Fibroblast of skin of abdomen (primary cell): Measurements from ENCODE around the gene ABCC6.
A peak's percentile ranks its signal among the peaks of the same experiment; 100 is the strongest.
"Not testable (repeated sequence)": the region's sequence is repeated elsewhere in the genome, so short reads cannot be mapped to it uniquely, and the experiment has no call there.

Source experiments
- DNase-seq: peaks from one replicate; pipeline ENCODE4 v3.0.0-alpha.2; 2013

Gene ABCC6

DNA sequence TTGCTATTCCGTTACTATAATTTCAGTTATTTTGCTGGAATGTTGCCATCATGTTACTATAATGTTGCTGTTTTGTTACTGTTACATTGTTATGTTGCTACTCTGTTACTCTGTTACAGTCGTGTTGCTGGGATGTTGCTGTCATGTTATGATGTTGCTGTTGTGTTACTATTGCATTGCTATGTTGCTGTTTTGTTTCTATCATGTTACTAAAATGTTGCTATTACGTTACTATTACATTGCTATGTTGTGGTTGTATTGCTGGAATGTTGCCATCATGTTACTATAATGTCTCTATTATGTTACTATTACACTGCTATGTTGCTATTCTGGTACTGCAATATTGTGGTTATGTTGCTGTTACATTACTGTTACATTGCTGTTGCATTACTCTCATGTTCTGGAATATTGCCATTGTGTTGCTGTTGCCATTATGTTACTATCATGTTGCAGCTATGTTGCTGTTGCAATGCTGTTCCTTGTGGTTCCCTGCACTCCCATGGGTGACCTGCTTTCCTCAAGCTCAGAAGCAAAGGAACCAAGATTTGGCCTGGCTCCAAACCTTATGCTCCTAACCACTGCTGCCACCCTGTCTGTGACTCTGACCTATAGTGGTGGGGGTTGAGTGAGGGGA lies 64.4 kb downstream of the ABCC6 start:
- no peak for DNase-seq

DNA sequence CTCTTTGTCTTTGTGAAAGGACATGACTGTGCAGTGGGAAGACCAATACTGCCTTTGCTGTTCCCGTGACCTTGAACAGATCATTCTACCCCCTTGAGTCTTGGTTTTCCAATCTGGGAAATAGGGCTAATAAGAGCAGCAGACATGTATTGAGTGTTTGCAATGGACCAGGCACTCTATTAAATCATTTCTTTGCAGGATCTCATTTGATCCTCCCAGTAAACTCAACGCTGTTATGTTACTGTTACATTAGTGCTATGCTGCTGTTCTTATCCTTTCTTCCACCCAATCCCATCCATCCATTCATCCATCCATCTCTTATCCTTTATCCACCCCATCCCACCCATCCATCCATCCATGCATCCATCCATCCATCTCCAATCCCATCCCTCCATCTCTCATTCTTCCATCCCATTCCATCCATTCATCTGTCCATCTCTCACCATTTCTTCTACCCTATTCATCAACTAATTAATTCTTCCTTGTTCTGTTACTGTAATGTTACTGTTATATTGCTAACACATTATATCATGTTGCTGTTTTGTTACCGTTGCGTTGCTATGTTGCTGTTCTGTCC lies 65.1 kb downstream of the ABCC6 start:
- DNase-seq: no peak

DNA sequence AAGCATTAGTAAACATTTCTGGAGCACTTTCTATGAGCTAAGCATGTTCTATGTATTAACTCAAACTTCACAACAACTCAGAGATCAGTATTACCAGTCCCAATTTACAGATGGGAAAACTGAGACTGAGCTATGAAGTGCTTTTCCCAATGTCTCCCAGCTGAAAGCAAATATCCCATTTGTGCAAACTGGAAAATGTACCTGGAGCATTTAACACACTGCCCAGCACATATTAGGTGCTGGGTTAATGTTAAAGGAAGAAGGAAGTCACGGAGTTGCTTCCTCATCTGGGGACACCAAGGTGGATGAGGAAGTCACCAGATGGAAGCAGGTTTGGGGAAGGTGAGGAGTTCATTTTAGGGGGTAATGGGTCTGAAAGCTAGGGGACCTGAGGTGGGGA lies 66.1 kb downstream of the ABCC6 start:
- DNase-seq: no peak

DNA sequence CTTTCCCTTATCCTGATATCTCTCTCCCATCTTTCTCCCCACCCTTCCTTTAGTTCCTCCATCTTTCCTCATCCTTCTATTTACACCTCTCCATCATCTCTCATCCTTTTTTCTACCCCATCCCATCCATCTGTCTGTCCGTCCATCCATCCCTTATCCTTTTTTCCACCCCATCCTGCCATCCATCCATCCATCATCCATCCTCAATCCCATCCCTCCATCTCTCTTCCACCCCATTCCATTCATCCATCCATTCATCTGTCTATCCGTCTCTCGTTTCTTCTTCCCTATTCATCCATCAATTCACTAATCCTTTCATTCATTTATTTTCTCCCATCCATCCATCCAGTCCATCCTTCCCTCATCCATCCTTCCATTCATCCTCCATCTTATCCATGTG lies 68.1 kb downstream of the ABCC6 start:
- DNase-seq: no peak

DNA sequence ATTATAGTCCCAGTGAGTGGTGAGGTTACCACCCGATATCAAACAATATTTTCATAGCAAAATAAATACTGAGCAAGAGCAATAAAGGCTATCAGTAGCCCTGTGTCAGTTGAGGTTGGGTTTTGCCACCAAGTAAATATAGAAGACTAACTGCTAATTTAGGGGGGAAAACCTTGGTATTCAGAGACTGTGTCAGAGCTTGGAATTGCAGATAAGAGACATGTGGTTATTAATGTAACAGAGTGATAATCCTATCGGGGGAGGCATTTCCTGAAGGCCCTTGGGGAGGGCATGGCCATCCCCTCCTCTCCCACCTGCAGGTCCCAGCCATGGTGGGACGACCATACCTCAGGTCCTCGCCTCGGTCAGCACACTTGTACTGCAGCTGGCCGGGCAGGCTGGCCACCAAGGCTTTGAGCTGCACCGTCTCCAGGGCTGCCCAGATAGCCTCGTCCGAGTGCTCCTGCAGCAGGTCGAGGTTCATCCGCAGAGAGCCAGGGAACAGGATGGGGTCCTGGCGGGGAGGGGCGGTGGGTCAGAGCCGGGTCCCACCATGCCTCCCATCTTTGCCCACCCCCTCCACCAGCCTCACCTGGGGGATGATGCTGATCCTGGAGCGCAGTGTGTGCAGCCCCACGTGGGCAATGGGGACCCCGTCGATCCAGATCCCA lies 68.9 kb downstream of the ABCC6 start:
- DNase-seq: no peak

DNA sequence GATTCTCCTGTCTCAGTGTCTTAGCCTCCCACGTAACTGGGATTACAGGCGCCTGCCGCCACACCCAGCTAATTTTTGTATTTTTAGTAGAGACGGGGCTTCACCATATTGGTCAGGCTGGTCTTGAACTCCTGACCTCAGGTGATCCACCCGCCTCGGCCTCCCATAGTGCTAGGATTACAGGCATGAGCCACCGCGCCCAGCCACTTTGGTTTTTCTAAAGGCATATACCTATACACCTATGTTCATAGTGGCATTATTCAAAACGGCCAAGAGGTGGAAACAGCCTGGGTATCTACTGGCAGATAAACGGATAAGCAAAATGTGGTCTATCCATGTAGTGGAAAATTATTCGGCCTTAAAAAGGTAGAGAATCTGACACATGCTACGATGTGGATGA lies 70.3 kb downstream of the ABCC6 start:
- DNase-seq: not testable (repeated sequence)

DNA sequence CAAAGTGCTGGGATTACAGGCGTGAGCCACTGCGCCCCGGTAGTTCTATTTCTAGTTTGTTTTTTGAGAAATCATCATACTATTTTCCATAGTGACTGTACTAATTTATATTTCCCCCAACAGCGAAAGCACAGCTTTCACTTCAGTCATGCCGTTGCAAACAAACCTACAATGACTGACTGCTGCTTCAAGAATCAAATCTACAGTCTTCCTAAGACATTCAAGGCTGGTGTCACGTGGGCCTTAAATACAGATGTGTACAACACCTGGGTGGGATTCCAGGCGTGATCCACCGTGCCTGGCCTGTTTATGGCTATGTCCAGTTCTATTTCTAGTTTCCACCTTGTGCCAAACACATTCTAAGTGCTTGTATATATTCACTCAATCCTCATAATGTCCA lies 72.0 kb downstream of the ABCC6 start:
- no peak for DNase-seq

DNA sequence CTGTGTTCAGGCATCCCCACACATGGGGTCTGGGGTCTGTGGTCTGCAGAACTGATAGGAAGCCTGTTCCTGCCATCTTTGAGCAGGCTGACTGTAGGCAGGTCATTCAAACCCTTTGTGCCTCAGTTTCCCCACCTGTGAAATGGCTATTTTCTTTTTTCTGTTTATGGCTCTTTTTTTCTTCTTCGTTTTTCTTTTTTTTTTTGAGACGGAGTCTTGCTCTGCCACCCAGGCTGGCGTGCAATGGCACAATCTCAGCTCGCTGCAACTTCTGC lies 72.5 kb downstream of the ABCC6 start:
- DNase-seq: no peak

DNA sequence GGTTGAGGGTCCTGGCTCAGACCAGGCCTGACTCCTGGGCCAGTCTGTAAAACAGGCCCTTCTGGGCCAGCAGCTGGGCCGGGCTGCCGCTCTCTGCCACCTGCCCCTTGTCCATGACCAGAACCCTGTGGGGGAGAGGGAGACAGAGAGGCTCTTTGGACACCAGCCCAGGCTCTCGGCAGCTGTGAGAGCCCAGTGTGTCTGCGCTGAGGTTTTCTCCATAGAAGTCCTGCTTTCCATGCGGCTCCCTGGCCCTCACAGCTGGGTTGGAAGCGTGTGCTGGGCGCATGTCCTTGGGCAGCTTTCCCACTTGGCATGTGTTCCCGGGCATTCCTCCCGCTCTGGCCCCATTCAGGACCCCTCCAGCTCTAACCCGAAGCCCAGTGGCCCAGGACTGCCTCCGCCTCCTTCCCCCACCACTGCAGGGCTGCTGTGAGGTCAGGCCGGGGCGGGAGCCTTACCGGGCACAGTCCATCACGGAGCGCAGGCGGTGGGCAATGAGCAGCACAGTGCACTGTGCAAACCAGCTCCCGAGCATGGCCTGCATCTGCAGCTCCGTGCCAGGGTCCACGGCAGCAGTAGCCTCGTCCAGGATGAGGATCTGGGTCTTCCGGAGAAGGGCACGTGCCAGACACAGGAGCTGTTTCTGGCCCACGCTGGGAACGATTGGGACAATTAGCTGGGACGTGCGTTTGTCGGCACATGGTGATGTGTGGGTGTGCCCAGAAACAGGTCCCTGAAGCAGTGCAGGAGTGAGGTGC lies 73.0 kb downstream of the ABCC6 start:
- DNase-seq: peak; percentile 42

DNA sequence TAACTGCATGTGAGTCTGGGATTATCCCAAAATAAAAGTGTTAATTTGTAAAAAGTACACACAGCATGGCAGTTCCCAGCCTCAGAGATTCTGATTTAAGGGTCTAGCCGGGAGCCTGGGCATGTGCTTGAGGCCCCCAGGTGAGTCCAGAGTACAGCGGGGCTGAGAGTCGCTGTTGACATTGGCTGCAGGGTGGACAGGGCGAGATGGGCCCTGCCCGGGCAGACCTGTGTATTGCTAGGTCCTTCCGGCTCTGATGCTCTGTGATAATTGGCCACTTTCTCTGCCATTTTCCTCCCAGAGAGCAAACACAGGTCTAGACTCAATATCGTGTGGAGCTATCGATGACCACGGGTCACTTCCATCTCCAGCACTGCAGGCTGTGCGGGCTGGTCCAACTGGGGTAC lies 73.6 kb downstream of the ABCC6 start:
- no peak for DNase-seq

DNA sequence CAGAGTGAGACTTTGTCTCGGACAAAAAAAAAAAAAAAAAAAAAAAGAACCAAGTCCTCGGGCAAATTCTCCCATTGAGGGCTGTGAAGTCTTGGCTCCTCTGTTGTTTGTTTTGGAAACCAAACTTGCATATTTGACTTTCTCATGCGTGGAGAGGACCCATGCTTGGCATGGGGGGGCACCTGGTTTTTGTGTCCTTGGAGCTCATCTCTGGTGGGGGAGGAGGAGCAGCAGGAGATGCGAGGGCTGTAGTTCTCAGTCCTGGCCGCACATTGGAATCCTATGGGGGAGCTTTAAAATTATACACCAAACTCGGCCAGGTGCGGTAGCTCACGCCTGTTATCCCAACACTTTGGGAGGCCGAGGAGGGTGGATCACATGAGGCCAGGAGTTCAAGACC lies 74.5 kb downstream of the ABCC6 start:
- DNase-seq: no peak

DNA sequence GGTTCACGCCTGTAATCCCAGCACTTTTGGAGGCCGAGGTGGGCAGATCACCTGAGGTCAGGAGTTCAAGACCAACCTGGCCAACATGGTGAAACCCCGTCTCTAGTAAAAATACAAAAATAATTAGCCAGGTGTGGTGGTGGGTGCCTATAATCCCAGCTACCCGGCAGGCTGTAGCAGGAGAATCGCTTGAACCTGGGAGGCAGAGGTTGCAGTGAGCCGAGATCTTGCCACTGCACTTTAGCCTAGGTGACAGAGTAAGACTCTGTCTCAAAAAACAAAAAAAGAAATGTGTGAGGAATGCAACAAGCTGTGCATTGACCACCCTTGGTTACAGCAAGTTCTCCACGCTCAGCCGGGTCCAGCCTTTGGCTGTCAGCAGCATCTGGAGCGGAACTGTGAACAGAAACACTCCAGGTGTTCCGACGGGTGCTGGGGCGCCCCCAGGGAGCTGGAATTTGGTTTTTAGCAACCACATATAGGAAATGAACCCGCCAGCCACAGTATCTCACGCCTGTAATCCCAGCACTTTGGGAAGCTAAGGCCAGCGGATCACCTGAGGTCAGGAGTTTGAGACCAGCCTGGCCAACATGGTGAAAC lies 75.2 kb downstream of the ABCC6 start:
- not testable (repeated sequence) for DNase-seq

DNA sequence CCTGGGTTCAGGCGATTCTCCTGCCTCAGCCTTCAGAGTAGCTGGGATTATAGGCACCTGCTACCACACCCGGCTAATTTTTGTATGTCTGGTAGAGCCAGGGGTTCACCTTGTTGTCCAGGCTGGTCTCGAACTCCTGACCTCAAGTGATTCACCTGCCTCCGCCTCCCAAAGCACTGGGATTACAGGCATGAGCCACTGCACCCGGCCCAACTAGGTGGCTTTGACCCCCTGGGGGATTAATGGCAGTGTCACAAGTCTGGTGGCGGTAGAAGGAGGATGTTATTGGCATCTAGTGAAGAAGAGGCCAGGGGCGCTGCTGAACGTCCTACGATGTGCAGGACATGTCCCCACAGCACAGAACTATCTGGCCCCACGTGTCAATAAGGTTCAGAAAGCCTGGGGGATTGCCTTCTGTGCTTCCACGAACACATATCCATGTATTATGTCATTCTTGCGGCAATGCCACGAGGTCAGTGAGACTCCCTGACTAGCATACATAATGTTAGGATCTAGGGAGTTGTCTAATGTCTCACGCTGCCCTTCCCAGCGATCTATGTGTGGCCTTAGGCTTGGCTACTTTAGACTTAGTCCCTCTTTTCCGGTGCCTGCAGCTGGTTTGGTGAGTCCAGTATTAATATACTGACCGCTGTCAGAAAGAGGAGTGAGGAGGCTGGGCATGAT lies 75.8 kb downstream of the ABCC6 start:
- DNase-seq: no peak

DNA sequence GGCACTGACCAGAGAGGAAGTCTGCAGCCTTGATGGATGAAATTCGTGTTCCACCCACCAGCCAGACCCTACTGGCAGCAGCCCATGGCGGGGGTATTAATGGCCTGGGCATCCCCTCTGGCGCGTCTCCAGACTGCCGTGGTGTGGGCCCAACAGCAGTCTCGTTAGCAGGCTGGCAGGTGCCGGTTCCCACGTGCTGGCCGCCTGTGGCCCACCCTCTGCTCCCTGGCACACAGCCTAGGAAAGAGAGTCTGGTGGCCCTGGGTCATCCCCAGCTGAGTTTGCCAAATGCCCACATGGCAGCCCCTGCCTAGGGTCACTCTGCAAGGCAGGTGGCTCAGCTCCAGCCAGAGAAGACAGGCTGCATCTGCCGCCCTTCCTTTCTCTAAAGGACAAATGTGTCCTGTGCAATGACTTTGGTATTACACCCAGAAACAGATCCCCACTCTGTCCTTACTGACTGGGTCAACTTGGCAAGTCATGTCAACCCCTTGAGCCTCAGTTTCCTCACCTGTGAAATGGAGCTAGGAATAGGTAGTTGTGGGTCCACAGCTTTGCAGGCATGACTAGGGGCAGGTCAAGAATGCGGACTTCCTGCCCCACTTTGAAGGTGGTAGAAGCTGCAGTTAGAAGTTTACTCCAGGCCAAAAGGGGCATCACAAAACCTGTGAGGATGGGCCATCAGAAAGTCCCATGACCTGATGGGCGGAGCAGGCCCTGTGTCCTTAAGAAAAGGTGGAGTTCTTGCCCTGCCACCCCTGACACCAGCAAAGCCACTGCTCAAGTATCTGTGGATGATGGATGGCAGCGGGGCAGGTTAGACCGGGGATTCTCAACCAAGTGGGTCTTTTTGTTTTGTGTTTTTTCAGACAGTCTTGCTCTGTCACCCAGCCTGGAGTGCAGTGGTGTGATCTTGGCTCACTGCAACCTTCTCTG lies 76.6 kb downstream of the ABCC6 start:
- DNase-seq: no peak

DNA sequence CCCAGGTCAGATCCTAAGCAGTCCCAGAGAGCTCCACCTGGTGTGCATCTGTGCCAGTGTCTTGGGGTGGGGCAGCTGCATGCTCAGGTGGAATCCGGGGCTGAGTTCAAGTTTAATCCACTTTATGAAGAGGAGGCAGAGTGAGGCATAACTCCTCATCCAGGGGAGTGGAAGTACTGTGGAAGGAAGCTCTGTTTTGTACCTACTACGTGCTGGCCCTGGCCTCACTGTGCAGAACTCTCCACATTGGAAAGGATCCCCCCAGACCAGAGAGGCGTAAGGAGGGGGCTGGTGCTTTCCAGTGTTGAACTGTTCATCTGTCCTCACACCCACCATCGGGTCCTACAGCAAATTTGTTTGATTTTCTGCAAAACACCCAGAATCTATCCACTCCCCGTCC lies 78.0 kb downstream of the ABCC6 start:
- no peak for DNase-seq

DNA sequence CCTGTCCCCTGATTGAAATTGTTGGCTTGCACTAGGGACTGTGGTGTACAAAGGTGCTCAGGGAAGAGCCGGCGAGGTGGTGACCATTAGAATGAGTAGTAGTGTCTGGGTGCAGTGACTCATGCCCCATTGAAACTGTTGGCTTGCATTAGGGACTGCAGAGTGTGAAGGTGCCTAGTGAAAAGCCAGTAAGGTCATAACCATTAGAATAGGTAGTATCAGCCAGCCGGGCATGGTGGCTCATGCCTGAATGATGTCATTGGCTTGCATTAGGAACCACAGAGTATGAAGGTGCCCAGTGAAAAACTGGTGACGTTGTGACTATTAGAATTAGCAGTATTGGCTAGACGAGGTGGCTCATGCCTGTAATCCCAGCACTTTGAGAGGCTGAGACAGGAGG lies 78.9 kb downstream of the ABCC6 start:
- no peak for DNase-seq

DNA sequence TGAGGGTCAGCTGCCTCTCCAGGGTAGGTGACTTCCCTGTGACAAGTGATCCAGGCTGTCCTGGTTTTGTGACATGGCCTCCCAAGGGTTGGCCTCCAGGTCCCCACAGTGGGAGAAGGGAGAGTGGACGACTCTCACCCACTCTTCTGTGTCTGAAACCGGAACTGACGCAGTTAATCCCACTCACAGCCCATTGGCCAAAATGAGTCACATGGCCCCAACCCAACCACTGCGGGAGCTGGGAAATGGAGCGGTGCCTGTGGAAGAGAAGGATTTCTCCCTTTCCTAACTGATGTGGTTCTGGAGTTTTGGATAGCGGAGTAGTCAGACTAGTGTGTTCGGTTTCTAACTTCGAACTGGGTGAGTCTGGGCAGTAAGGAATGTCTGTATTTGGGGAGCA lies 79.4 kb downstream of the ABCC6 start:
- DNase-seq: no peak

DNA sequence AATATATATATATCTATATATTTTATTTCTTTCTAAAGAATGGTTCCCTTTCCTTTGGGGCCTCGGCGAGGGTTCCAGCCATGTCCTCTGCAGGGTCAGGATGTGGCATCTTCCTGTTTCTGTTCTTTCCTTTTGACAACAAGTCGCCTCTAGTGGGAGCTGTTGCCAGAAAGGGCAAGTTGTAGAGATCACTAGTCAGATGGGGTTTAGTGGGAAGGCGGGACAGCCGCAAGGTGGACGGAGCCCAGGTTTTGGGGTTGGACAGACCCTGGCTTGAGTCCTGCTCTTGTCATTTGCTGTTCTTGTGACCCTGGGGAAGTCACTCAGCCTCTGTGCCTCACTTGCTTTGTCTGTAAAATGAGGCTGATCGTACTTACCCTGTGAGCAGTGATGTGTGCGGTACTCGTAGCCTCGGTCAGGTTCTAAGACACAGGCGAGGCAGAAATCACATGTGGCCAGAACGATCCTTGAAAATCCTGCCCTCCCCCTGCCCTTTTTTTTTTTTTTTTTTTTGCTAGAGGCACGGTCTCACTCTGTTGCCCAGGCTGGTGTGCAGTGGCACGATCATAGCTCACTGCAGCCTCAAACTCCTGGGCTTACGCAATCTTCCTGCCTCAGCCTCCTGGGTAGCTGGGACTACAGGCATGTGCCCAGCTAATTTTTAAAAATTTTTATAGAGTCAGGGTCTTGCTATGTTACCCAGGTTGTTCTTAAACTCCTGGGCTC lies 80.1 kb downstream of the ABCC6 start:
- DNase-seq: no peak

DNA sequence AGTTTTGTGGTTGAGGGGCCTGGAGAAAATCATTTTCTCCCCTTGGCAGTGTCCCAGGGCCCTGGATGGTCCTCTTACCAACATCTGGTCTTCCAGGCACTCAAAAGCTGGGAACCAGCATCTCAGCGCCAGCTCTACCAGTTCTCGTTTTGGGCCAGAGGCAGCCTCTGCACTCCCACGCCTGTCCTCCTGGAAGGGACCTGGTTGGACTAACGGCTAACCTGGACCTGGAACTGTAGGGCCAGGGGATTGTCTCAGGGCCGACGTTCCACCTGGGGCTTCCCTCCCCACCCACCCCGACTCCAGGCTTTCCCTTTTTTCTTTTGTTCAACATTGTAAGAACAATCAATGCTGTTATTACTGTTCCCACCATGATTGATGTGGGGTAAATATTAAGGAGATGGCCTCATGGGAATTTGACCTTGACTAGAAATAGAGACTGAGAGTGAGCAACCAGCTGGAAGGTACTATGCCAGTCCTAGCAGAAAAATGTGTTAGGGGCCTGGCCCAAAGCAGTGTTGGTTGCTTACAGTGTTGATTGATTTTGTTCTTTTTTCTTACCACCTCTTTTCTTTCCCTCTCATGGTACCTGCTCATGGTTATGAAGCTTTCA lies 81.4 kb downstream of the ABCC6 start:
- DNase-seq: no peak

DNA sequence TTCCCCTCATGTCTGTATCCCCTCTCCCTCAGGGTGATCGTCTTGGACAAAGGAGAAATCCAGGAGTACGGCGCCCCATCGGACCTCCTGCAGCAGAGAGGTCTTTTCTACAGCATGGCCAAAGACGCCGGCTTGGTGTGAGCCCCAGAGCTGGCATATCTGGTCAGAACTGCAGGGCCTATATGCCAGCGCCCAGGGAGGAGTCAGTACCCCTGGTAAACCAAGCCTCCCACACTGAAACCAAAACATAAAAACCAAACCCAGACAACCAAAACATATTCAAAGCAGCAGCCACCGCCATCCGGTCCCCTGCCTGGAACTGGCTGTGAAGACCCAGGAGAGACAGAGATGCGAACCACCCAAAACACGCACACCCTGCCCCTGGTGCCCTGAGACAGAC lies 82.2 kb downstream of the ABCC6 start:
- no peak for DNase-seq

DNA sequence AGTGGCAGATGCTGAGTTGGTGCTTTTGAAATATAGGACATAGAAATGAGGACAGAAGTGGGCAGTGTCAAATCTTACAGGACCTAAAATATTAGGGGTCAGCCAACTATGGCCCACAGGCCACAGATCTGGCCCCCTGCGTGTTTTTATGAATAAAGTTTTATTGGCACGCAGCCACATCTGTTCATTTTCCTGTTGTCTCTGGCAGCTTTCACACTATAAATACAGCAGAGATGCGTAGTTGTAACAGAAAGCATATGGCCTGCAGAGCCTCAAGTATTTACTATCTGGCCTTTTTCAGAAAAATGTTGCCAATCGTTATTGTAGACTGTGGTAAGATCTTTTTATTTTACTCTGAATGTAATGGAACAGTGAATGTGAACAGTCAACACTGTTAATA lies 82.8 kb downstream of the ABCC6 start:
- no peak for DNase-seq
